Measurements from ENCODE around the gene ZNRF3. TPM values are rescaled to one million over a fixed set of nuclear protein-coding genes. Genes with fewer than 3 reads are reported as not detected.

Gene ZNRF3
- polyA plus RNA-seq, 1 donor from 2014 or later: 2.9 TPM

DNA sequence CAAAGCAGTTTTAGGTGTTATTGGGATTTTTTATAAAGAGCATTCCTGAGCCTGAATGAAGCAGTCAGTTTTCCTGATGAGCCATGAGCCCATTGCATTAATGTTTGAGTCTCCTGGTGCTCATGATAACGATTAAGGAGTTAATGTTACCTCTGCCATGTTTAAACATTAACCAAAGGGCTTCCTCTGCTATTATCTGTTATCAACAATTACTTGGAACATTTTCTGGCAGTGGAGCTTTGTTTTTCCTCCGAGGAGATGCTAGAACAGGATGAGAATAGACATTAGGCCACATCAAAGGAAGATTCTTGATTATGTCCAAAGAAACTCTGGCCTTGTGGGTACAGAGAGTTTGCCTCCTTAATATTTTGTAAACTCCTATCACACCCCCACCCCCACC is 49.9 kb downstream of the ZNRF3 start:
- no peak overlapping the region for H3K4me2 ChIP-seq (ENCODE audit: low read length)
- no peaks in the 10 kb centered on the region for H3K9me2 ChIP-seq (ENCODE audit: insufficient read depth, low read length)
- no peaks in the 10 kb centered on the region for H3K27me3 ChIP-seq (ENCODE audit: insufficient read depth, low read depth, low read length)
- no peak overlapping the region for H2AFZ ChIP-seq (ENCODE audit: low read depth, low read length)
- no peaks in the 10 kb centered on the region for H3K9me3 ChIP-seq (ENCODE audit: low read length)
- no peaks in the 10 kb centered on the region for H3K36me3 ChIP-seq (ENCODE audit: insufficient read depth, low read length)
- no peaks in the 10 kb centered on the region for H4K20me1 ChIP-seq (ENCODE audit: insufficient read depth)
- H3K79me2 ChIP-seq (replicated peaks; ENCODE audit: insufficient read depth, low read length): no peaks in the 10 kb centered on the region
- no peak overlapping the region for H3K4me3 ChIP-seq (ENCODE audit: low read length)
- H3F3A ChIP-seq (ENCODE audit: insufficient read depth, low read length, poor library complexity, severe bottlenecking): no peaks in the 10 kb centered on the region
- no peak overlapping the region for H3K27ac ChIP-seq (ENCODE audit: low read length)
- no peak overlapping the region for H3K9ac ChIP-seq (ENCODE audit: low read length)
- TF ChIP-seq EP300 (conservative IDR thresholded peaks at IDR 0.05; ENCODE audit: poor library complexity, severe bottlenecking) (no peak), MXI1 (conservative IDR thresholded peaks at IDR 0.05; ENCODE audit: poor library complexity, severe bottlenecking) (no peak), TAF1 (IDR thresholded peaks at IDR 0.05; ENCODE audit: low read depth) (no peak), REST (IDR thresholded peaks at IDR 0.05; ENCODE audit: borderline replicate concordance) (no peak), CTCF (IDR thresholded peaks at IDR 0.05; ENCODE audit: poor library complexity, severe bottlenecking) (no peak), POLR2AphosphoS5 (IDR thresholded peaks at IDR 0.05) (no peak), SMC3 (conservative IDR thresholded peaks at IDR 0.05; ENCODE audit: poor library complexity) (no peak), RAD21 (conservative IDR thresholded peaks at IDR 0.05) (no peak), EZH2 (IDR thresholded peaks at IDR 0.05; ENCODE audit: borderline replicate concordance, insufficient read depth, low read length, poor library complexity, severe bottlenecking) (no peak)

DNA sequence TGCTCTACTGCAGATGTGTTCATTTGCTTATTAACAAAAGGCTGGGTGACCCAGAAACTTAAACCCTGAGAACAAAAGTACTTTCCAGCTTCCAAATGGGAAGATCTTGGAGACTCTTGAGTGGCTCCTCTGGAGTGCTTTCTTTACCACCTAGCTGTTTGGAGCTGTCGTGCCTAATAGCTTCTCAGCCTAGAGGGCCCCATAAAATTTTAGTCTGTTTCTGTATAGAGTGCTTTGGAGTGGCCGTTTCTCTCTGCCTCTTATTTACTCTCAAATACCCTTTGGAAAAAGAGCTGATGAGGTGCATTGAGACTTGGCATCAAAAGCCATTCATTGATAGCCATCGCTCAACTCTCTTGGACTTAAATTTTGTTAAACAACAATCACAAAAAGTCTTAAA is 50.7 kb downstream of the ZNRF3 start:
- Histone ChIP-seq H3F3A (ENCODE audit: insufficient read depth, low read length, poor library complexity, severe bottlenecking) (no peaks in the 10 kb centered on the region), H3K4me2 (ENCODE audit: low read length) (no peak overlapping the region), H3K27me3 (ENCODE audit: insufficient read depth, low read depth, low read length) (no peaks in the 10 kb centered on the region), H3K9ac (ENCODE audit: low read length) (no peak overlapping the region), H4K20me1 (ENCODE audit: insufficient read depth) (no peaks in the 10 kb centered on the region), H3K79me2 (replicated peaks; ENCODE audit: insufficient read depth, low read length) (no peaks in the 10 kb centered on the region), H3K36me3 (ENCODE audit: insufficient read depth, low read length) (no peaks in the 10 kb centered on the region), H3K27ac (ENCODE audit: low read length) (no peak overlapping the region), H3K9me2 (ENCODE audit: insufficient read depth, low read length) (no peaks in the 10 kb centered on the region), H3K4me3 (ENCODE audit: low read length) (no peak overlapping the region), H3K9me3 (ENCODE audit: low read length) (no peaks in the 10 kb centered on the region), H2AFZ (ENCODE audit: low read depth, low read length) (no peak overlapping the region)
- no peak for TF ChIP-seq EZH2 (IDR thresholded peaks at IDR 0.05; ENCODE audit: borderline replicate concordance, insufficient read depth, low read length, poor library complexity, severe bottlenecking)
- TF ChIP-seq TAF1 (IDR thresholded peaks at IDR 0.05; ENCODE audit: low read depth): no peak
- no peak for TF ChIP-seq EP300 (conservative IDR thresholded peaks at IDR 0.05; ENCODE audit: poor library complexity, severe bottlenecking)
- TF ChIP-seq POLR2AphosphoS5 (IDR thresholded peaks at IDR 0.05): no peak
